ENCODE measurements around the gene NBL1.

The NBL1 gene

GRCh38 chr1:19705464-19705863, 61.4 kb downstream of the NBL1 start:
- H3K4me1 Mint-ChIP-seq (ENCODE audit: low read depth): peaks cover 6% of the 10 kb centered on the region
- no peaks in the 10 kb centered on the region for H3K27me3 Mint-ChIP-seq (ENCODE audit: low read depth)
- H3K9me3 Mint-ChIP-seq: no peaks in the 10 kb centered on the region
- no peak overlapping the region for H3K4me3 Mint-ChIP-seq
- peaks cover 3% of the 10 kb centered on the region for H3K36me3 Mint-ChIP-seq (ENCODE audit: low read depth)
- H3K27ac Mint-ChIP-seq: no peak overlapping the region

GRCh38 chr1:19706136-19706535, 62.0 kb downstream of the NBL1 start:
- Mint-ChIP-seq H3K27ac (no peak overlapping the region), H3K4me1 (ENCODE audit: low read depth) (peaks cover 13% of the 10 kb centered on the region), H3K27me3 (ENCODE audit: low read depth) (no peaks in the 10 kb centered on the region), H3K36me3 (ENCODE audit: low read depth) (peaks cover 5% of the 10 kb centered on the region), H3K4me3 (no peak overlapping the region), H3K9me3 (no peaks in the 10 kb centered on the region)

Measured in T-helper 1 cell treated with Interleukin-12 subunit alpha and Interleukin-12 subunit beta and Interleukin-4 antibody, amounts not matched to agents 30 μg/mL and 1 μg/mL, for 36 hours (primary cell).